ENCODE measurements around the gene KISS1. TPM values are rescaled to one million over a fixed set of nuclear protein-coding genes. Genes with fewer than 3 reads are reported as not detected.

KISS1 gene
- polyA plus RNA-seq, 3 donors, result 0.47 TPM; not detected in 2

DNA sequence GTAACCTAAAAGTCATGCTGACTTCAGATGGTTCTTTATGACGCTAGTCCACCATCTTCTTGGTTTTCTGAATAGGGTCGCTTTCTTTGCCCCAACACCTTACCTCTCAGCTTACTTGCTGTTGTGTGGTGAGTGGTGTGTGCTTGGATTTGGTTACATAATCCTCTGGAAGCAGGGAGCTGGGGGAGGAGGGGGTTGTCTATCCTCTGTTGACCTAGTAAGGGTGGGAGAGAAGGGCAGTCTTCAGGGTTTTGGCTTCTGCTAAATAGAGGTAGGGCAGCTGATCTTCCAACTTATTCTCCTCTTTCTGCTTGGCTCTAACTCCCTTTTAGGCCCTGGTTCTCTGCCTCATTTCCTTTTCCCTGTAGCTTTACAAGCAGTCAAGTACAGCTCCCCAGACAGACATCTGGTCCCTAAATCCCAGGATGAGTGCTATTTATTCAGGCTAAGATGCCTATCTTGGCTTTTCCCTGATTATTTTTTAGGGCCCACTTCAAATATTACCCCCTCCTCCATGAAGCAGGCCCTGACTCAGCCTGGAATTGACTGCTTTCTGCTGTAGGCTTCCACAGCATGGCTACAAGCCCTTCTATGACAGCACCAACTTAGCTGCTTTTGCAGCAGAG lies 23.8 kb downstream of the KISS1 start:
- WGBS, 3 donors, result 94 to 100% (median 94%) methylated on average over 2 of the region's 2 CpGs
- H3K27ac ChIP-seq (ENCODE audit: low read depth, low read length), result no peak overlapping the region

DNA sequence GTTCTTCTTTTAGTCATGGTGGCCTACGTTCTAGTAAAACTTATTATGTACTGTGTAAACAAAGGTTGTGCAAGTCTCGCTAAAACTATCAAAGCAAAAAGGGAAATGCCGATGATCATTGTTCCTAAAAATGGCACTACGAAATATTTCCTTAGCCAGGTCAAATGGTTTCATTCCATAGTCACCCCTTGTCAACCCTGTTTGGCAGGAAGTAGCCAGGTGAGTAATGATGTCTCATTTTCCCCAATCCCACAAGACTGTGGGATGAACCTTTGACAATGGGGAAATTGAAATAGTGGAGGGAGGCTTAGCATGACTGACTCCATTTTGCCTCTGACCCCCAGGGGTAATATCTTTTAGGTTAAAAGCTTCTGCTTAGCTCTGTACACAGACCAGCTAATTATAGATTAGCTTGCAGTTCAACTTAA lies 24.5 kb downstream of the KISS1 start:
- 34 to 37% (median 34%) methylated on average over 4 of the region's 4 CpGs for WGBS, 3 donors
- H3K27ac ChIP-seq (ENCODE audit: low read depth, low read length), result no peak overlapping the region

DNA sequence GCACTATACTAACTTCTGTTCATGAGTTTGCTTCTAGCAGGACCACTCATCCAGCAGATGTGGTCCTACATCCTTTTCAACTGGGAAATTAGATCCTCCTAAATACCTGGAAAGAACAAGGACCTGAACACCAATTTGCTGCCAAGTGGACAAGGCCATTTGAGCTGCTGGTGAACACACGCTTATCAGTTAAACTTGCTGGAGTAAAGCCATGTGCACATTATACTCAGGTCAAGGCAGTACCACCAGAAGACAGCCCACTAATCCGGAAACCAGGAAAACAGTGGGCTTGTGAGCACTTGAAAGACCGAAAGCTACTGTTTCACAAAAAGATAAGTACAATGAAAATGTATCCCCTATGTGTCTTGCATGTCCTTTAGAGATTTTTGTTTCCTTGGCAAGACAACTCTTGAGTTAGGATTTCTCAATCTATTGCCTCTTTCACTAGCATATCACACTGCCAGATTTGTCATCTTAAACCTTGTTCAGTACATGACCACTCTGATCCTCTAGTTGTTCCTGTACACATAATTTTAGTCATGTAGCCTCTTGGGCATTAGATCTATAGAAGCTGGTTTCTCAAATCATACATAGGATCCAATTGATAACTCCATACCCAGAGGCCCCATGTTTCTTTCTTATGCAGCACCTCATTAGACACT lies 25.7 kb downstream of the KISS1 start:
- 37 to 96% (median 93%) methylated on average over 3 of the region's 3 CpGs for WGBS, 3 donors
- H3K27ac ChIP-seq (ENCODE audit: low read depth, low read length), result no peak overlapping the region

DNA sequence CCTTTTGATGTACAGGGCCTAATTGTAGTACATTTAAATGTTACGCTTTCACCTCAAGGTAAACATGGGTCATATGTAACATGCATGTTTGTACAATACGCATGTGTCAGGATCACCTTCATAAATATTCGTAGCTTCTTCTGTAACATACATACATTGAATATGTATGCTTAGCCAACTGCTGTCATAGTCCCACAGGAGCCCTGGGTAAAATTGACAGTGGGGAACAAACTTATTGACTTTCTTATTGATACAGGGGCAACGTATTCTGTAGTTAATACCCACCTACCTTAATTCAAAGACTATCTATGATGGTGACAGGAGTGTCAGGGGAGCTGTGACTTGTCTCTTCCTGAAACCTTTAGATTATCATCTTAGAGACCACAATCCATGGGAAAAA lies 26.4 kb downstream of the KISS1 start:
- H3K27ac ChIP-seq (ENCODE audit: low read depth, low read length), result no peak overlapping the region
- WGBS, 3 donors, result 78 to 93% (median 89%) methylated on average over 4 of the region's 4 CpGs

DNA sequence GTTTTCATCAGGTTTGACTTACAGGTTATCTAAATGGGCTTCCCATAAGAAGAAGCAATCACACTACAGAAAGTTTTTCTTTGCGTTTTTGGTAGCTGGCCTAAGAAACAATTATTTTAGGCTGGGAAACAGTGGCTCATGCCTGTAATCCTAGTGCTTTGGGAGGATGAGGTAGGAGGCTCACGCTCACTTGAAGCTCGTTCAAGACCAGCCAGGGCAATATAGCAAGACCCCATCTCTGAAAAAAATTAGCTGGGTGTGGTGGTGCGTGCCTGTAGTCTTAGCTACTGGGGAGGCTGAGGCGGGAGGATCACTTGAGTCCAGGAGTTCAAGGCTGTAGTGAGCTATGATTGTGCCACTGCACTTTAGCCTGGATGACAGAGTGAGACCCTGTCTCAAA lies 28.6 kb downstream of the KISS1 start:
- 81 to 95% (median 93%) methylated on average over 5 of the region's 5 CpGs for WGBS, 3 donors
- no peak overlapping the region for H3K27ac ChIP-seq (ENCODE audit: low read depth, low read length)

DNA sequence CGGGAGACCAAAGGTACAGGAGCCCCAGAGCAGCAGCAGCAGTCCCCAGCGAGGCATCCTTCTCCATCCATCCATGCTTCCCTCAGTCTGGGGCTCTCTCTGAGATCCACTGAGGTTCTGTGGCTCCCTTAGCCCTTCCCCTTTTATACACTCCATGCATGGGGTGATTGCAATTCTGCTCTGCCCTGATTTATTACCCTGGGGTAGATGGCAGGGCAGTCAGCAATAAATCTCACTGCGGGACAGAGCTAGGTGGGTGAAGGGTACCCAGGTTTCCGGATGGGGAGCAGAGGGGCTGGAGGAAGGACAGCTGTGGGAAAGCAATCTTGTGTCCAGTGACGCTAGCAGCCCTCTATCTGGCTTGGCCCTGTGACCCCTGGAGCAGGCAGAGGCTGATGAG lies 30.1 kb downstream of the KISS1 start, which contains the start of gene REN:
REN (minus strand) TSS at position 119 of the 400 bp plus-strand sequence; CDS start at position 75, 44 bp downstream.
- 49 to 76% (median 51%) methylated on average over 5 of the region's 5 CpGs for WGBS, 3 donors
- no peak within 1 kb of the TSS for H3K27ac ChIP-seq (ENCODE audit: low read depth, low read length)

DNA sequence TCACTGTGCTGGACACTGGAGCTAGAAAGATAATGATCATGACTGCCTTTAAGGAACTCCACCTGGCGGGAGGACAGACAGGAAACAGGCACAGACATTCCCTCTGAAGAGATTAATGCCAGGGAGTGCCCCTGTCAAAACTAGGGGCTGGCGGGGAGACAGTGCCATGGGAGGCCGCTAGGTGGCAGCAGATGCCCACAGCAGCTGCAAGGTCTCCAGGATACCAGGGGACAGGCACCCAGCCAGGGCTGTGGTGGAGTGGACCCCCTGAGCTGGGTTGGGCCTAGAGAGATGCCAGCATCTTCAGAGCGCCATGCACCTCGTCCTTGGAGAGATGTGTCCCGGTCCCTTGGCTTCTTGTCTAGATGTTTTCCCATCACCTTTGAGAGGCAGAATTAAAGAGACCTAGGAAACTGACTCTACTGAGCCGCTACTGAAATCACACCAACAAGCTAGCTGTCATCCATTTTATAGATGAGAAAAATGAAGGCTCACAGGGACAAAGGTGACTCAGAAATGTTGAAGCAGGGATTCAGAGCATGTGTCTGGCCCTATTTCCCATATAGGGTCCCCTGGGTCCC lies 33.7 kb downstream of the KISS1 start:
- 14 to 15% (median 15%) methylated on average over 7 of the region's 7 CpGs for WGBS, 3 donors
- no peak overlapping the region for H3K27ac ChIP-seq (ENCODE audit: low read depth, low read length)

DNA sequence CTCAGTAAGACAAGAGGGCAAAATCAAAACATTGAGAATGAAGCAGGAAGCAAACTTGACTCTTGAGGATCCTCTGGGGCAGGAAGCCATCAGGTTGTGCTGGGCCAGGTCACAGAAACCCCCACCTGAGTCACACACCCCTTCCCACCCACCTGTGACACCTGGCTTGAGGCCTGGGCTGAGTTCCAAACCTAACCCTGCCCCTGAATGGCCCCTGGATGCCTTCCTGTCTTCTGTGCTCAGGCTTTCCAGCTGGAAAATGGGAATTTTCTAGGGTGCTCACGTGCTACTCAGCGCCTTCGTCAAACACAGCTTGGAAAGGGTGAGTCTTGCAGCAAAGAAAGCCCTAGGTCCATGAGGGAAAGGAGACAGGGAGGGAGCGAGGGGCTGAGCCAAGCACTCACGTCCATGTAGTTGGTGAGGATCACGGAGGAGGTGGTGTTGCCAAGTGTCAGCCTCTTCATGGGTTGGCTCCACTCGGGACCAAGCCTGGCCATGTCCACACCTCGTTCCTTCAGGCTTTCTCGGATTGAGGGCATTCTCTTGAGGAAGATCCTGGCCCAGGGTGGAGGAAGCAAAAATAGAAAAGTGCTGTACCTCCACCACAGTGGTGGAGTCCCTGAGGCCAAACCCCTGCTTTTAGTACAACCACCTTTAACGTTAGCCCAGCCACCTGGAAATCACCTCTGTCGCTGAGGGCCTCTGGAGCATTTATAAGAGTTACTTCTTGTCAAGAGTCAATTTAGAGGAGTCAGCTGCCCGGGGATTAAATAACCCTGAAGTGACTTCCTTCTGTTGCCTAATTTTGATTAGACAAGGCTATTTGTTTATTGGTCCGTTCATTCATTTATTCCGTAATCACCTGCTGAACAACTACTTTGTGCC lies 34.4 kb downstream of the KISS1 start:
- no peak overlapping the region for H3K27ac ChIP-seq (ENCODE audit: low read depth, low read length)
- WGBS, 3 donors, result 52 to 71% (median 59%) methylated on average over 14 of the region's 14 CpGs

DNA sequence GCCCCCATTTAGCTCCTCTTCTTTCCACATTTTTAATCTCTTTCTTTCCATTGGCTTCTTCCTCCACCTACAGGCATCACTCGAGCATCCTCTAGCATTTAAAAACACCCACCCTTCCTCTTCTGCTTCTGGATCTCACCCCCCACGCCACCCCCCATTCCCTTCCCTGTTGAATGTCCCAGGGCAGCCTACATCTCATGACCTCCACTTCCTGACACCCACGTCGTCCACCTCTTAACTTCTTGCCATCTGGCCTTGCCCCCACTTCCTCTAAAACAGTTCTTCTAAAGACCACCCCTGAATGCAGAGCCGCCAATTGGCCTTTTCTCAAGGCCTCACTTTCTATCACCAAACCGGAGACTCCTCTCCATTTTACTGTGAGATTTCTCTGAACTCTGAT lies 38.3 kb downstream of the KISS1 start:
- WGBS, 3 donors, result 43 to 73% (median 58%) methylated on average over 6 of the region's 6 CpGs
- H3K27ac ChIP-seq (ENCODE audit: low read depth, low read length), result no peak overlapping the region

DNA sequence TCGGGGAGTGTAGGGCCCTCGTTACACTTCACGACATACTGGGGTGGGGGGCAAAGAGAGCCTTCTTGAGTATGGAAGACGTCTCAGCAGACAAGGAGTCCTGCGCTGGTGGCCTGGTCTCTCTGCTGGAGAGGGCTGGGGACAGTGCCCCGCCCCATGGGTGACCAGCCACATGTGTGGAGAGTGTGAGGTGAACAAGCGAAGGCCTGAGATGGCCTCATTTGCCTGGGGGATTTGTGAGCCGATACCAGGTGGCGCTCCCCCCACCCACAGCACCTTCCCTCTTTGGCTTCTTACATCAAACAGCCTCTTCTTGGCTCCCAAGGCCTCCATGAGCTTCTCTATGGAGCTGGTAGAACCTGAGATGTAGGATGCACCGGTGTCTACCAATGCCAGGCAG lies 40.4 kb downstream of the KISS1 start:
- no peak overlapping the region for H3K27ac ChIP-seq (ENCODE audit: low read depth, low read length)
- 85 to 92% (median 91%) methylated on average over 10 of the region's 10 CpGs for whole genome bisulfite sequencing, 3 donors

DNA sequence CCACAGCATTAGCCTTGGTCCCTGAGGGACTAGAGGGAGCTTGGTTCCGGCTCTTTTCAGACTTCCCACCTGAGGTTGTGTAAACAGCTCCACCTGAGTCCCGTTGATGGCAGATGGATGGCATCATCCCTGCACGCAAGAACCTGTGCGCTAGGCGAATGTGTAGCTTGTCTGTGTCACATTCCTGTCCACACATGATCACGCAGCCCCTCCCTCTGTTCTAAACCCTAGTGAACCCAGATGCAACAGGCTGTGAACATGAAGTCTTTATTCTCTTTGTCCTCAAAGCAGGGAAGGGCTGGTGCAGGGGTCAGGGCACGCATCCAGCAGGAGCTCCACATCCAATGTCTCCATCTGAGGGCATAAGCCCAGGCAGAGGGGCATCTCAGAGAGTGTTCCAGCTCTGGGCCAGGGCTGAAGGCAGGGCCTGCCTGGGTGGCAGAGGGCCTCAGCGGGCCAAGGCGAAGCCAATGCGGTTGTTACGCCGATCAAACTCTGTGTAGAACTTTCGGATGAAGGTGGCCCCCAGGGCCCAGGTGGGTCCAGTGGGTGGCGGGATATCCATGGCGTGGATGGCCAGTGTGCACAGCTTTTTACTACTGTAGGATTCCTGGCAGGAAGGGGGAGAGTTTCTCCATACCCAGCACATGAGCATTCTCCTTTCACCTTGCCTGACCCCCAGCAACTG lies 41.6 kb downstream of the KISS1 start:
- 90 to 92% (median 92%) methylated on average over 15 of the region's 15 CpGs for WGBS, 3 donors
- no peak overlapping the region for H3K27ac ChIP-seq (ENCODE audit: low read depth, low read length)

DNA sequence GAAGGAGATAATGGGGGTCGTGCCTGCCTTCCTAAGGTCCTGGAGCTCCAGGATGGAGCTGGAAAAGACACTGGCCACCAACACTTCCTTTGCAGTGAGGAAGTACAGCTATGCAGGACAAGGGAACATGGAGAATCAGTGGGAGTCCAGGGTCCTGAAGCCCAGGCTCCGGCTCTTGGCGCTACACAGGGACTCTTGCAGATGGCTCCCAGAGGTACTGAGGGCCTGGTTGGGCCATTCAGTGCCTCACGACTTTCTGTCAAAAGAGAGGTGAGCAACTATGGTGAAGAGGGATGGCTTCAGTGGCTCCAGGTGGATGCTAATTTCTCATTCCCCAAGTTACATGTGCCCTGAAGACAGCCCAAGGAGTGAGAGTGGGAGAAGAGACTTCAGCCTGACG lies 42.6 kb downstream of the KISS1 start:
- 87 to 93% (median 92%) methylated on average over 5 of the region's 5 CpGs for WGBS, 3 donors

DNA sequence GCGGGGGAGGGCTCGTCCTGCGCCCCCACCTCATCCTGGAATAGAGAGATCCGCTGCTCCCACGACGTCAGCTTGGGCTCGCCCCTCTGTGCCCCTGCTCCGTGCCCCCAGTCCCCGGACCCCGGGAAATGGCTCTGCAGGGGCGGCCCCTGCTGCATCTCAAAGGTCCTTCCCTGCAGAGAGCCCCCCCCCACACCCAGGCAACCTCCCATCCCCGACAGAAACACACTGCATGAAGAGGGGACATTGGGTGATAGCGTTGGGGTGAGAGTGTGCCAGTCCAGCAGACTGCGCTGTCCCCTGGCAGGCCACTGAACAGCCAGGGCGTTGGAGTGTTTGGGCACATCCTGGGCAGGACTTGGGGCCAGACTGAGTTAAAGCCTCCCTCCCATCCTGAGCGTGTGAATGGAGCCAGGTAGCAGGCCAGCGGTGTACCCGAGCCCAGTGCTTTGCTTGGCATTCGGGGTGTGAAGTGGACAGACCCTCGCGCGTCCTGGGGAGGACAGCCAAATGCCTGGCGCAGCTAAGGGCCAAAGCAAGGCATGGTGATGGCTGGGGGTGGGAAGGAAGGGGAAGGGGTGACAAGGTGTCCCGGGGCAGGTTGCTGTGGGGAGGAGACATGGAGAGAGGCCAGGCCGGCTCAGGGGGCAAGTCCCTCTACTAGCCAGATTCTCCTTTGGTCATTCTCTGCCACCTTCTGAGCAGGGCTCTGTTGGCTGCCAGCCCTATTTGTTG lies 43.8 kb downstream of the KISS1 start:
- H3K27ac ChIP-seq (ENCODE audit: low read depth, low read length), result no peak overlapping the region
- 30 to 34% (median 31%) methylated on average over 25 of the region's 25 CpGs for WGBS, 3 donors

More for the DNA sequence above, 42.6 kb downstream of the KISS1 start:
- no peak overlapping the region for H3K27ac ChIP-seq (ENCODE audit: low read depth, low read length)

DNA sequence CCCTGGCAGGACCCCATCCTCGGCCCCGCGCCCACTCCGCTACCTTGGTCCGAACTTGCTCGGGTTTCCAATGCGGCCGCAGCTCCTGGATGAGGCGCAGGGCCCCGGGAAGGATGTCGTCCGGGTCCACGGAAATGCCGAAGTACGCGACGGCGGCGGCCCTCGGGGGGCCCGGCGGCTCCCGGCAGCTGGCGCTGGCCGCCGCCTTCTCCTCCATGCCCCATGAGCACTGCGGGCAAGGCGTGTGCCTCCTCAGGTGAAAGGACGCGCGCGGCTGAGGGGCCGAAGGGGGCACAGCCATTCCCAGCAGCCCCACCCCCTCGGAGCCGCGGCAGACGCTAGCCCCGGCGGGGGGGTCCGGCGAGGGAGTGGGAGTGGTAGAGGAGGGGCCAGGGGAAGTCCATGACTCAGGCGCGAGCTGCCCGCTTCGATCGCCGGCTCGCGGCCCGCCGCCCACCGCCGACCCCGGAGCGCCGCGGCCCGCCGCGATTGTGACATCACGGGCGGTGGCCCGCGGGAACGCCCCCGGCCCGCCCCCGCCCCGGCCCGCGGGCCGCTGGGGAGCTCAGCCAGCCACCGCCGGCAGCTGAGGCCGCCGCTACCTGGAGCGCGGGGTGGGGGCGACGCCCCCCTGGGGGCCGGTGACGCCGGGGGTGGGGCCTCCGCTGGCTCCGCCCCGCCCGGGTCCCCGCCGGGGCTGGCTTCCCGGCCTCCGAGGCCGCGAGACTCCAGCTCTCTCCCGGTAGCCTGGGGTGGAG lies 44.6 kb downstream of the KISS1 start, which contains the start of gene ETNK2:
ETNK2 (minus strand) TSS at position 493 of the 758 bp plus-strand sequence; CDS start at position 301, 192 bp downstream.
- H3K27ac ChIP-seq (ENCODE audit: low read depth, low read length), result no peak within 1 kb of the TSS
- 0 to 1% (median 1%) methylated on average over 65 to 94 of the region's 94 CpGs for WGBS, 3 donors

DNA sequence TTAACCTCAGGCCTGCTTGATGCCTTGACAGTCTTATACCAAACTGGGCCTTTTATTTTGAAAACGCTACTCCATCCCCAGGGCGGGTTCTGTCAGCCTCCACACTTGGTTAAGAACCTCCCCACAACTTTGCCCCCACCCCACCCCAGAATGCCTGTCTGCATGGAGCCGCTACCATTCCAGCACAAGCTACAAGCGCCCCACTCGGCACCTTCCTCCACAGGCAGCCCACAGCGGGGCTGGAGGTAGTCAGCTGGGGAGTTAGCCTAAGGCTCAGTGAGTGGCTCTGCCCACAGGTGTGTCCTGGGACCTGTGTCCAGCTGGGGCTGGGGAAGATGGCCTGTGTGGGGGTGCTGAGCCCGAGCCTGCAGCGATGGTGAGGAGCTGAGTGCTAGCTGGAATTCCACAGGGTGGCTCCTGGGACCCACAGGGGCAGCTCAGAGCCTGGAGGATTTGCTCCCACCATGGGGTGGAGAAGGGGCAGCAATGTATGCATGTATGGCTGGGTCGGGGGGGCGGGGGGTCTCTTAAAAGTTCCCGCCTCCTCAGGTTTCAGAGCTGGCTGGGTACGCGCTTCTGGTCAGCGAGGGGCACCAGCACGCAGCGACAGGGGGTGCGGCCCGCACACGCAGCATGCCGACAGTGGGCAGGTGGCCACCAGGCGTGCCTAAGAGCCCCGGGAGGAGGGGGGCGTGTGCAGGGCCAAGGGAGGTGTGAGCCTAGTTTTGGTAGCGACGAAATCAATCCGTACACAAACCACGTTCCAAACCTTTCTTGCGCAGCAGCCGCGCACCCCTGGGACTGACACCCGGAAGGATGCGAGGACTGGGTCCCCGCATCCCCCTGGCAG lies 45.4 kb downstream of the KISS1 start:
- H3K27ac ChIP-seq (ENCODE audit: low read depth, low read length), result no peak overlapping the region
- WGBS, 3 donors, result 28 to 40% (median 32%) methylated on average over 32 to 33 of the region's 33 CpGs
